NCI-H2227 treated with DMSO at 0.1 percent for 48 hours (cell line): ENCODE results near the gene BIN1.
A peak's percentile ranks its signal among the peaks of the same experiment; 100 is the strongest.
"Not testable (repeated sequence)": the region's sequence is repeated elsewhere in the genome, so short reads cannot be mapped to it uniquely, and the experiment has no call there.

ENCODE experiments used
- DNase-seq: peaks from one replicate; lab custom pipeline; 2025; lab: John Stamatoyannopoulos, UW

BIN1 gene

GRCh38 chr2:127134235-127134634, 27.3 kb upstream of the BIN1 start:
- no peak for DNase-seq

GRCh38 chr2:127133793-127134192, 26.8 kb upstream of the BIN1 start:
- no peak for DNase-seq

- no peak for DNase-seq
These were observed 23.5 kb upstream of the BIN1 start for GRCh38 chr2:127130421-127130820.

- DNase-seq = no peak
These were observed 23.0 kb upstream of the BIN1 start for GRCh38 chr2:127129937-127130336.

- DNase-seq = no peak
These were observed 21.5 kb upstream of the BIN1 start for GRCh38 chr2:127128445-127128904.

GRCh38 chr2:127125821-127126220, 18.9 kb upstream of the BIN1 start:
- DNase-seq = no peak

- DNase-seq = no peak
These were observed 17.5 kb upstream of the BIN1 start for GRCh38 chr2:127124426-127124825.

GRCh38 chr2:127122361-127123027, 15.5 kb upstream of the BIN1 start:
- DNase-seq = no peak

- DNase-seq = no peak
These were observed 14.8 kb upstream of the BIN1 start for GRCh38 chr2:127121776-127122176.

- no peak for DNase-seq
These were observed 14.4 kb upstream of the BIN1 start for GRCh38 chr2:127121353-127121752.

- not testable (repeated sequence) for DNase-seq
These were observed 13.5 kb upstream of the BIN1 start for GRCh38 chr2:127120408-127120807.

- no peak for DNase-seq
These were observed 11.5 kb upstream of the BIN1 start for GRCh38 chr2:127118467-127118866.

GRCh38 chr2:127118038-127118437, 11.1 kb upstream of the BIN1 start:
- DNase-seq = no peak

- no peak for DNase-seq
These were observed 10.6 kb upstream of the BIN1 start for GRCh38 chr2:127117603-127118002.

- no peak for DNase-seq
These were observed 8.7 kb upstream of the BIN1 start for GRCh38 chr2:127115471-127116199.

- DNase-seq = no peak
These were observed 4.0 kb upstream of the BIN1 start for GRCh38 chr2:127110985-127111384.

- DNase-seq = no peak
These were observed 1.2 kb upstream of the BIN1 start for GRCh38 chr2:127108090-127108523.

GRCh38 chr2:127107622-127107999, 657 bp upstream of the BIN1 start:
- peak; percentile 32 for DNase-seq

GRCh38 chr2:127106457-127106990, 430 bp downstream of the BIN1 start:
- no peak for DNase-seq

GRCh38 chr2:127105656-127106456, 1.1 kb downstream of the BIN1 start:
- DNase-seq = no peak

GRCh38 chr2:127104881-127105655, 1.9 kb downstream of the BIN1 start:
- DNase-seq = no peak
